Fibroblast of mammary gland (primary cell): ENCODE results near the gene RBSN.

ENCODE experiments used
- DNase-seq: peaks from one replicate; pipeline ENCODE4 v3.0.0-alpha.2; 2010; ENCODE audit warnings: low read depth
- H3K4me3 ChIP-seq: 2 replicates; pipeline ENCODE4 v1.5.1; 2011; ENCODE audit warnings: low read depth, mild to moderate bottlenecking, low read length, moderate library complexity; ENCODE audit not compliant: control insufficient read depth
- TF ChIP-seq, protein P1 (sequence below): conservative IDR thresholded peaks from 2 replicates; pipeline ENCODE4 v1.5.1; 2011; ENCODE audit warnings: low read depth, low read length, inconsistent platforms; ENCODE audit not compliant: control insufficient read depth, insufficient read depth

Gene RBSN

DNA sequence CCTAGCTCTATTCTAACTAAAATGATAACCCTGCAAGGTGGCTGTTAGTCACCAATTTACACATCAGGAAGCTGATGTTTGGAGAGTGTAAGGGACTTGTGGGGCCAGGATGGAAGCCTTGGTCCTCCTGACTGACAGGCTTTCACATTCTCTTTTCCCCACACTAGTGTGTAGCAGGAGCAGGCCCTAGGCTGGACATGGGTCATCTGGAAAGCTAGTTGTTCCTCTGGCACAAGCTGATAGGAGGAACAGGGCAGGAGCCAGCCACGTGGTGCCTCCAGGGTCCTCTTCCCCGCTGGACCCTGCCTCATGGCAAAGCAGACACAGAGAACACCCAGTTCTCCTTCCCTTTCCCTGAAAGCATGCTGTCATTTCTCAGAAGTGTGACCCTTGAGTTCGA lies 18.1 kb upstream of the RBSN start:
- H3K4me3 ChIP-seq = no peak overlapping the region
- TF ChIP-seq, protein P1, sequence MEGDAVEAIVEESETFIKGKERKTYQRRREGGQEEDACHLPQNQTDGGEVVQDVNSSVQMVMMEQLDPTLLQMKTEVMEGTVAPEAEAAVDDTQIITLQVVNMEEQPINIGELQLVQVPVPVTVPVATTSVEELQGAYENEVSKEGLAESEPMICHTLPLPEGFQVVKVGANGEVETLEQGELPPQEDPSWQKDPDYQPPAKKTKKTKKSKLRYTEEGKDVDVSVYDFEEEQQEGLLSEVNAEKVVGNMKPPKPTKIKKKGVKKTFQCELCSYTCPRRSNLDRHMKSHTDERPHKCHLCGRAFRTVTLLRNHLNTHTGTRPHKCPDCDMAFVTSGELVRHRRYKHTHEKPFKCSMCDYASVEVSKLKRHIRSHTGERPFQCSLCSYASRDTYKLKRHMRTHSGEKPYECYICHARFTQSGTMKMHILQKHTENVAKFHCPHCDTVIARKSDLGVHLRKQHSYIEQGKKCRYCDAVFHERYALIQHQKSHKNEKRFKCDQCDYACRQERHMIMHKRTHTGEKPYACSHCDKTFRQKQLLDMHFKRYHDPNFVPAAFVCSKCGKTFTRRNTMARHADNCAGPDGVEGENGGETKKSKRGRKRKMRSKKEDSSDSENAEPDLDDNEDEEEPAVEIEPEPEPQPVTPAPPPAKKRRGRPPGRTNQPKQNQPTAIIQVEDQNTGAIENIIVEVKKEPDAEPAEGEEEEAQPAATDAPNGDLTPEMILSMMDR = no peak
- DNase-seq = no peak

DNA sequence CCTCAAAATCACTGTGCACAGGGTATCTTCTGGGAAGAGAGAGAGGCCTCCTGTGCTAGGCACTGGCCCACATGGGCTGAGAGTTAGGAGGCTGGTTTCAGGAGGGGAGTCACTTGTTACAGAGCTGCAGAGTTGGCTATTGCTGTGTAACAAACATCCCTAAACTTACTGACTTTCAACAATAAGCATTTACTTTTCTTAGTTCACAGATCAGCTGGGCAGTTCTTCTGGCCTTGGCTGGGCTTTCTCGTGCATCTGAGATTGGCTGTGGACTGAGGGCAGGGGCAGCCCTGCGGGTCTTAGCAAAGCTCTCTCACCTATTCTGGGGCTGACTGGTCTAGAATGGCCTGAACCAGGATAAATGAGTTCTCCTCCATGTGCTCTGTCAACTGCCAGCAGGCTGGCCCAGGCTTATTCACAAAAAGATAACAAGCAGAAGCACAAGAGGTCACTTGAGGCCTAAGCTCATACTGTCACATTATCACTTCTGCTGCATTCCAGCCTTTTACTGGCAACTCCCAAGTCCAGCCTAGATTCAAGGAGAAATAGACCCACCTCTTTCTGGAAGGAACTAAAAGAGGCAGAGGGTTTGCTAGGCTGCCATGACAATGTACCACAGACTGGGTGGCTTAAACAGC lies 17.2 kb upstream of the RBSN start:
- H3K4me3 ChIP-seq = no peak overlapping the region
- TF ChIP-seq, protein P1 = no peak
- no peak for DNase-seq

DNA sequence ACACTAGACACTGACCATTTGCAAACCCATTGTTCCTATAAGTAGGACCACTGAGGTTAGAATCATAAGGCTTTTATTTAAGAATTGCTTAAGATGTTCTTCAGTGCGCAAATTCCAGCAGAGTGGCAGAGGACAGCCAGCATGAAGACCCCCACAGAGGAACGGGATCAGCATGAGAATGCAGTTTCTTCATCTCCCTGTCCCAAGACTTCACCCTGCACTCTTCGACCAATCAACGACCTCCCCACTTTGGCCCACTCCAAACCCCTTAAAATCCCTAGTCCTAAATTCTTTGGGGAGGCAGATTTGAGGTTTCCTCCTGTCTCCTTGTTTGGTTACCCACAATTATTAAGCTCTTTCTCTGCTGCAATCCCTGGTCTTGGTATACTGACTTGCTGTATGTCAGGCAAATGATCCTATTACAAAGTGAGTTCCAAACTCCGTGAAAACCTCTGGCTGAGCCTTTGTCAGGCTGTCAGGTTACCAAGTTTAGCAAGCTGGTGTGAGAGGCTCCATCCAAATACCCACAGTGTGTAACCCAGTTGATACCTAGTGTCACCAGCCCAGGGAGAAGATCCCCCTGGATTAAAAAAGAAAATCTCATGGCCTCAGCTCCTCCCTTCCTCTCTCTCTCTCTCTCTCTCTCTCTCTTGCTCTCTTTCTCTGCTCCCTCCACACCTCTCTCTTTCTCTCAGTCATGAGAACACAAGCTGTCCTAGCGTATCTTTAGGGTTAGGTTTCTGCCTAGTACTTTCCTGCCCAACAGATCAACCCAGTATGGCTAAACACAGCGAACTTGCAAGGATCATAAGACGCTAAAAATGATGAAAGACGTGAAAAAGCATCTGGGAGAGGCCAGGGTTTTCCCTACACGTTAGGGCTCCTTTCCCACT lies 15.8 kb upstream of the RBSN start:
- TF ChIP-seq, protein P1 = no peak
- DNase-seq = no peak
- H3K4me3 ChIP-seq = no peak overlapping the region

DNA sequence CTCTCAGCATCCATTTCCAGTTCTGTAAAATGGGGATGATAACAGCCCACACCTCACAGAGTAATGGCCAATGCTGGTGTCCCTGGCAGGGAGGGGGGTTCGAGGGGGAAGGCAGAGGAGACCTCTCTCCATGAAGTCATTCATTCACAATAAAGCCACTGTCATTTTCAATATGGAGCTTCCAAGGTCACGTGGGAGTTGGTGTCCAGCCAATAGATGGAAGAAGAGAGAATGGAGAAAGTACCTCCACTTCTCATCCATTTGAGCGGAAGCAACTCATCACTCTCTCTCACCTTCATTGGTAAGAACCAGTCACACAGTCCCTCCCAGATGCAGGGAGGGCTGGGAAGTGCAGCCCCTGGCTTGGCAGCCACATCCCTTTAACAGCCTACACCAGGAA lies 14.9 kb upstream of the RBSN start:
- H3K4me3 ChIP-seq = no peak overlapping the region
- TF ChIP-seq, protein P1 = no peak

DNA sequence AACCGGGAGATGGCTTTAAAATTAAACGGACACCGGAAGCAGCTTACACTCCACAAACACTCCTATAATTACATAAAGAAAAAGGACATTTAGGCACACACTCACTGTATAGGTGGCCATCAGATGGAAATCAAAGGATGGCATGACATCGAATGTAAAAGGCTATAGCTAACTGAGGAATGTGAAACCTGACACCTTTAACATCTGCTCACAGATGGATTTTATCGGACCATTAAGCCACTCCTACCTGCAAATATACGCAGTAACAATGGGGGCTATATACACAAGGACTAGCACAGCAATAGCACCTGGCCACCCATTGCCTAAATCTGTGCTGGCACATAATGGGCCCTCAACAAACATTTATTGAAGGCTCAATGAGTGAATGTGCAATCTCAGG lies 14.5 kb upstream of the RBSN start:
- TF ChIP-seq, protein P1 = no peak
- no peak for DNase-seq
- no peak overlapping the region for H3K4me3 ChIP-seq

More for the DNA sequence above, 14.9 kb upstream of the RBSN start:
- DNase-seq = no peak

DNA sequence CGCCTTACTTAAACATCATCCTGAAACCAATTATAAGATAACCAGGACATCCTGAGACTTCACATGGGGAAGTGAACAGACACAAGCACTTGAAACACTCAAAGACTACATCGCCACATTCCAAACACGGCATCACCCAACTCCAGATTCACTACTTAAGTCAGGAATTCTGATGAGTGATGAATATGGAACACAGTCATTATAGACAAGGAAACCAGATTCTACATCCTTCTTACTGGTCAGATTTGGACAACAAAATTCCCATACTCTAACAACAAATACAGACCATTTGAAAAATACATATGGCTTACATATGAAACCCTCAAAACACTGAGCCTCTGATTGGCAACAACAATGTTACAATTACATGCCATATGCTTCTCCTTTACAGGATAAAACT lies 13.1 kb upstream of the RBSN start:
- H3K4me3 ChIP-seq = no peak overlapping the region
- TF ChIP-seq, protein P1 = no peak
- no peak for DNase-seq
